GM12873 (cell line): Measurements from ENCODE around the gene GNA15.

Experiments used
- TF ChIP-seq, protein P1 (sequence below): IDR thresholded peaks from 2 replicates; pipeline ENCODE4 v1.5.1; 2012; ENCODE audit warnings: low read depth, mild to moderate bottlenecking, moderate library complexity, low read length, control low read depth; ENCODE audit not compliant: insufficient read depth; ENCODE audit errors: missing control alignments

GNA15 gene

DNA sequence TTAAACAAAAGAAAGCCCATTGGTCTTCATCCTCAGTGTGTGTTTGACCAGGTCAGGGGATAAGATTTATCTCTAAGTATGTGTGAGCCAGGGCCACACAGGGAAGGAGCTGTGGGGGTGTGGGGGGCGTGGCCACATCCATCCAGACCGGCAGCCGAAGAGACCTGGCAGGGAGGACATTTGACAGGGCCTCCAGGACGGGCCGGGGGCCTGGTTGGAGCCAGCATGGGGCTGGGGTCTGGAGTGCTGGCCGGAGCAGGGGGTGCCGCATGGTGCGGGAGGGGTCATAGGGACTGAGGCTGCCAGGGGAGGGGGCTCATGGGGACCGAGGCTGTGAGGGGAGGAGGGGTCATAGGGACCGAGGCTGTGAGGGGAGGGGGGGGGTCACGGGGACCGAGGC, 20.4 kb upstream of the GNA15 start:
- TF ChIP-seq, protein P1, sequence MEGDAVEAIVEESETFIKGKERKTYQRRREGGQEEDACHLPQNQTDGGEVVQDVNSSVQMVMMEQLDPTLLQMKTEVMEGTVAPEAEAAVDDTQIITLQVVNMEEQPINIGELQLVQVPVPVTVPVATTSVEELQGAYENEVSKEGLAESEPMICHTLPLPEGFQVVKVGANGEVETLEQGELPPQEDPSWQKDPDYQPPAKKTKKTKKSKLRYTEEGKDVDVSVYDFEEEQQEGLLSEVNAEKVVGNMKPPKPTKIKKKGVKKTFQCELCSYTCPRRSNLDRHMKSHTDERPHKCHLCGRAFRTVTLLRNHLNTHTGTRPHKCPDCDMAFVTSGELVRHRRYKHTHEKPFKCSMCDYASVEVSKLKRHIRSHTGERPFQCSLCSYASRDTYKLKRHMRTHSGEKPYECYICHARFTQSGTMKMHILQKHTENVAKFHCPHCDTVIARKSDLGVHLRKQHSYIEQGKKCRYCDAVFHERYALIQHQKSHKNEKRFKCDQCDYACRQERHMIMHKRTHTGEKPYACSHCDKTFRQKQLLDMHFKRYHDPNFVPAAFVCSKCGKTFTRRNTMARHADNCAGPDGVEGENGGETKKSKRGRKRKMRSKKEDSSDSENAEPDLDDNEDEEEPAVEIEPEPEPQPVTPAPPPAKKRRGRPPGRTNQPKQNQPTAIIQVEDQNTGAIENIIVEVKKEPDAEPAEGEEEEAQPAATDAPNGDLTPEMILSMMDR: no peak

DNA sequence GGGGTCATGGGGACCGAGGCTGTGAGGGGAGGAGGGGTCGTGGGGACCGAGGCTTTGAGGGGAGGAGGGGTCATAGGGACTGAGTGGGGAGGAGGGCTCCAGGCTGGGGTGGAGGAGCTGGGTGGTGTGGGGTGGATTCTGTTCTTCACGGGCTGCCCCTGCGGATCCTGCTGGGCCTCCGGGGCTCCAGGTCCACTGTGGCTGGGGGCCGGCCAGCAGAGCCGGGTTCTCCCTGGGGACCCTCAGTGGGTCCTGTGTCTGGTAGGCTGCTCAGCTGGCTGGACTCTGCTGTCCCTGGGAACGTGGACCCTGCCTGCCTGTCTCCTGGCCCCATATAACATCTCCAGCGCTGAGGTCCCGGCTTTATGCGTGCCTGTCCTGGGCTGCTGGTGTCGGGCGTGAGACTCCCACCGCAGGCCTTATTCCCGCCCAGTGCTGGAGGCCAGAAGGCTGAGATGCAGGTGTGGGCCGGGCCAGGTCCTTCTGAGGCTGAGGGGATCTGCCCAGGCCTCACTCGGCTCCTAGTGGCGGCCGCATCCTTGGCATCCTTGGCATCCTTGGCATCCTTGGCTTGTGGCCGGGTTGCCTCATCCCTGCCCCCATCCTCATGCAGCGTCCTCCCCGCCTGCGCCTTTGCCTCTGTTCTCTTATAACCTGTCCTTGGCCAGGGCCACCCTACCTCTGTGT, 19.8 kb upstream of the GNA15 start:
- TF ChIP-seq, protein P1: no peak

DNA sequence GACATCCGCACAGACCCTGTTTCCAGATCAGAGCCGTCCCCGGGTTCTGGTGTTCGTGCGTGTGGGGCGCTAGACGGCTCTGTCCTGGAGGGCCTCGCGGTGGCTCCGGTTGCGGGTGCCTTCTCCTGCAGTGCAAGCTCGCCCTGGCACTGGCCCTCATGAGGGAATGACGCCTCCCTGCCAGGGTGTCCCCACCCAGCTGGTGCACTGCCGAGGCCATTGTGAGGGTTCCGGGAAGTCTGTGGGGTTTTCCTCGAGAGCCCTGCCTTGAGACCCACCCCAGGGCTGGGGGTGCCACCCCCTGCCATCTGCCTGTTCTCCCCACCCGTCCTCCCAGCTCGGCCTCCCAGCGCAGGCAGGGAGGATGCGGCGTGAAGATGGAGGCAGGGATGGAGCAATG, 19.2 kb upstream of the GNA15 start:
- TF ChIP-seq, protein P1: no peak

DNA sequence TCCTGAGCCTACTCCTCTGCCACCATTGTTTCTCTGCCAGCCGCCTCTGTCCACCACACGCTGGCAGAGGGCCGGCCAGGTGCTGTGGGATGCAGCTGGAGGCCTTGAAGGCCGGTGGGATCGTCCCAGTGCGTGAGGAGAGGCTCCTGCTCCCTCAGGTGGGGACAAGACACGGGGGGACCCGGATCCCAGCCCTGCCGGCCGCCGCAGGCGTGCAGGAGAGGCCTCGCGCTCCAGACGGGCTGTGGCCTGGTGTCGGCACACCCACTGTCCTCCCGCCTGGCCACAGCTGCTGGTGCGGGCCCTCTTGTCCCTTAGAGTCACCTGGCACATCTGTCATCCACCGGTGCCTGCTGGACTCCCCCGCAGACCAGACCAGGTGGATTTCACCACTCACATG, 18.1 kb upstream of the GNA15 start:
- TF ChIP-seq, protein P1: no peak

DNA sequence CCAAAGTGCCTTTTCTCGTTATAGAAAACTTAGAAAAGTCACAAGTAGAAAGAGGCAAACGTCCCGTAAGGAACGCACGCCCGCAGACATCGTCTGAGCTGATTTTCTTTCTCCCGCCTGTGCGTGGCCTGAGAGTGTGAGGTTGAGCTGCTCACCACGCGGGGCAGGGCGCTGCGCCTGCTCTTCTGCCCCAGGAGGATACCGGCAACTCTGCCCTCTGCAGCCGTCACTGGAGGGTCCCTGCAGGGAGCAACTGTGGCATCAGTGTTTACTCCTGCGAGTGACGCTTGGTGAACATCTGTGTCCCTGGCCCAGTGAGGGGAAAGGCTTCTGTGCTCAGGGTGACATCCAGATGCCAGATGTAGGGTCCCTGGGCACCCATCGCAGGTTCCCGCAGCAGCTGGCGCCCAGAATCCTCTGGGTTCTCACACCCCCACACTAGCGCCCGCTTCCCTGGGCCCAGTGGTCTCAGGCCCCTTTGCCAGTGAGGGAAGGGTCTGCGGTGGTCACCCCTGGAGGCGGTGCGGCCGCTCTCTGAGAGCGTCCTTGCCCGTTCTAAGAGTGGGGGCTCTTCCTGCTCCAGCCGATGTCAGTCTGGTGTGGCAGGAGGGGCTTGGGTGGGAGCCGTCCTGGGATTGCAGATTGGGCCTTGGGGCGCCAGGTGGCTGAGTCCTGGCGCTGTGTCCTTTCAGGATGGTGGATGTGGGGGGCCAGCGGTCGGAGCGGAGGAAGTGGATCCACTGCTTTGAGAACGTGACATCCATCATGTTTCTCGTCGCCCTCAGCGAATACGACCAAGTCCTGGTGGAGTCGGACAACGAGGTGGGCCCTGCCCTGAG, 17.4 kb upstream of the GNA15 start:
- TF ChIP-seq, protein P1: no peak

DNA sequence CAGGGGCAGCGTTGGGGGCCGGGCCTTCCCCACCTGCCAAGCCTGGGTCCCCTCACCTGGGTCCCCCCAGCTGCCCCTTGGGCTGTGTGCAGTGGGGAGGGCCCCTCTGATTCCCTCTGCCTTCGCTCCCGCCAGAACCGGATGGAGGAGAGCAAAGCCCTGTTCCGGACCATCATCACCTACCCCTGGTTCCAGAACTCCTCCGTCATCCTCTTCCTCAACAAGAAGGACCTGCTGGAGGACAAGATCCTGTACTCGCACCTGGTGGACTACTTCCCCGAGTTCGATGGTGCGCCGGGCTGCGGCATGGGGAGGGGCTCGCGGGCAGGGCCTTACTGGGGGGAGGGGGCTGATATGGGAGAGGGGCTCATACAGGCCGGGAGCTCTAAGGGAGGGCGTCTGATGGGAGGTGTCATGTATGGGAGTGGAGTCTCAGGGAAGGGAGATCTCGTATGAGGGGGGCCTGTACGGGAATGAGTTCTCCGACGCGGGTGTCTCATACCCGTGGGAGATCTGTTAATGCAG, 16.7 kb upstream of the GNA15 start:
- TF ChIP-seq, protein P1: no peak

DNA sequence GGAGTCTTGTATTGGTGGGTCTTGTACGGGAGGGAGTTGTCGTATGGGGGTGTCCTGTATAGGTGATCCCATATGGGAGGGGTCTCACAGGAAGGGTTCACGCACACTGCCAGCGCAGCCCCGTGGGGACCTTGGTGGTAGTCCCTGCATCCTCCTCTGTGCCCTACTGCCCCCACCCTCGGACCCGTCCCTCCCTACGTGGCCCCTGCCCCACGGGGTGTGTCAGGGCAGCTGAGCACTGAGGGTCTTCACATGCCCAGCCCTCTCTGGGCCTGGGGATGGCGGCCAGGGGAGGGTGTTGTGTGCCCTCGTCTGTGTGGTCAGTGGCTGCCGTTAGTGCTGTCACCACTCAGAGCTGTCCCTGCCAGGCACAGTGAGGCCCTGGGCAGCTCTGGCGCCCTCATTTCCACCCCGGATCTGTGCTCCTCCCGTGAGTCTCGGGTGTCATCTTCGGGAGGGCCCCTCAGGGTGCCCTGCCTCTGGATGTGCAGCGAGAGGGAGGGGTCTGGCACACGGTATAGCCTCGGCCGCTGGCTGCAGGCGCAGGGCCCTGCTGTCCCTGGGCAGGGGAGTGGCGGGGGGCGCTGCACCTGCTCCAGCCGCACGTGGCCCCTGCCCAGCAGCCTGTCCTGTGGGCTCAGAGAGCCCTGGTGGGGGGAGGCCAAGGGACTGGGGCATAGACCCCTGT, 16.0 kb upstream of the GNA15 start:
- TF ChIP-seq, protein P1: no peak
